Embryonic facial prominence (tissue), 1 donor: ENCODE measurements around the gene TMEM204.

Experiments used
- DNase-seq: peaks from one replicate; pipeline ENCODE4 v3.0.0-alpha.2; 2016; ENCODE audit errors: extremely low spot score

The TMEM204 gene

GRCh38 chr16:1520461-1520860 lies 13.0 kb upstream of the TMEM204 start:
- DNase-seq: no peak

- DNase-seq: no peak
Observed at GRCh38 chr16:1523581-1524245, 9.8 kb upstream of the TMEM204 start.

GRCh38 chr16:1524366-1524765 lies 9.1 kb upstream of the TMEM204 start:
- no peak for DNase-seq

GRCh38 chr16:1525871-1526607 lies 7.4 kb upstream of the TMEM204 start:
- DNase-seq: no peak

DNA sequence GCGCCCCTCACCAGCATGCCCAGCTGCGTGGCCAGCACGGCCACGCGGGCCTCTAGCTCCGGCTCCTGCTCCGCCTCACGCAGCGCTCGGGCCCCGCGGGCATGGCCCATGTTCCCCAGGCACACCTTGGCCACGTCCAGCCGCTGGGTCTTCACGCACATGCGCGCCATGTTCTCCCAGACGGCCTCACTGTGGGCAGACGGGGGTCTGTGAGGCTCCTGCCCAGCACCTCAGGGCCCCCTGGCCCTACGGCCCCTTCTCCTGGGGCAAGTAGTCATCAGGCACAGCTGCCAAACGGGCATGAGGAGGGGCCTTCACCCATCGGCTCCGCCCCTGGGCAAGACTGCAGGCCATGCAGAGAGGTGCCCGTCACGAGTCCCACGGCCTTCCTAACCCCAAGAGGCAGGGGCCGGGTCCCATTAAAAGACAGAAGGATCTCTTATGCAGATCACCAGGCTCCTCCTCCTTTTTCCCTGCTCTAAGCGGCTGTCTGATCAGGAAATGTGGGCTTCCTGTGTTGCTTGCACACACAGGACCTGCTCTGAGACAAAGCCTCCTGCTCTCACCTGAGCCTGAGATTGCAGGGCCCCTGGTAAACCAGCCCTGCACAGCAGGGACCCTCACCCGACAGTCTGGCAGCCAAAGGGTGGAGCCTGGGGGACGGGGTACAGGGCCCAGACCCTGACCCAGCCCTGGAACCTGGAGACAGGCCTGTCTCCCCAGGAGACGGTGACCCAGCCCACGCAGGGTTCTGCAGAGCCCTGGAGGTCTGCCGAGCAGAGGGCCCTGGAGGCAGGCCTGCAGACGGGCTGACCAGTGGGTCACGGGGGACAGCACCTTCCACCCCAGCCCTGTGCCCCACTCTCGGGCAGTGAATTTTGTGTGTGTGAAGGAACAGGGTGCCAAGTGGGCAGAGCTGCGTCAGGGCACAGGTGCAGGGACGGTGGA lies 6.6 kb upstream of the TMEM204 start:
- DNase-seq: no peak

DNA sequence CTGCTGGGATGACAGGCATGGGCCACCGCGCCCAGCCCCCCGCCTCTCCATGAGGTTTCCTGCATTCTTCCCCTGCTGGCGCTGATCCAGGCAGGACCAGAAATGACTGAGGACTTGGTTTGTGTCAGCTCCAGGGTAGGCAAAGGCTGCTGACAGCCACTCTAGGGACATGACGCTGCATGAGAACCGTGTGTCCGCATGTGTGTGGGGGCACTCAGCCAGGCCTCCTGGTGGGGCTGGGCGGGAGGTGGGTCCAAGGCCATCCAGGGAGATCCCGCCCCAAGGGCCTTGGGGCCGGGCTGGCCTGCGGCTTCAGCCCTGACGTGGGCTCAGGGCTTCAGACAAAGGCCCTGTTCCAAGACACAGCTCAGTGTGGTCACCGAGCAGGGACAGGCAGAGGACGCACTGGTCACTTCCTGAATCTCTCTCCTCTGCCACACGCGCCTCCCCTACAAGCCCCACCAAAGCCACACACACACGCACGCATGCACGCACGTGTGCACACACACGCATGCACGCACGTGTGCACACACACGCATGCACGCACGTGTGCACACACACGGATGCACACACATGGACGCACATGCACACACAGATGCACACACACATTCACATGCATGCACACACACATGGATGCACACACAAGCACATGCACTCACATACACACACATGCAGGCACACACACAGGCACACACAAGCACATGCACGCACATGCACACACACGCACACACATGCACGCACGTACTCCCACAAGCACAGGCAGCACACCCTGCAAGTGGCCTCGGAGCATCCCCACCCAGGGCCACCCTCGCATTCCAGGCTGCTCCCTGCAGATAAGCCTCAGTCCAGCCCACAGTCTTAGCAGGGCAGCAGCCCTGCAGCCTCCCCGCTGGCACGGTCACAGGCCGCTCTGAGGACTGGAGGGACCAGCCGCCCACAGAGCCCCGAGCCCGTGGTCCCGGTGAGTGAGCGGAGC lies 5.3 kb upstream of the TMEM204 start:
- DNase-seq: no peak

GRCh38 chr16:1528921-1529537 lies 4.4 kb upstream of the TMEM204 start:
- no peak for DNase-seq

GRCh38 chr16:1530349-1530882 lies 3.0 kb upstream of the TMEM204 start:
- DNase-seq: no peak

DNA sequence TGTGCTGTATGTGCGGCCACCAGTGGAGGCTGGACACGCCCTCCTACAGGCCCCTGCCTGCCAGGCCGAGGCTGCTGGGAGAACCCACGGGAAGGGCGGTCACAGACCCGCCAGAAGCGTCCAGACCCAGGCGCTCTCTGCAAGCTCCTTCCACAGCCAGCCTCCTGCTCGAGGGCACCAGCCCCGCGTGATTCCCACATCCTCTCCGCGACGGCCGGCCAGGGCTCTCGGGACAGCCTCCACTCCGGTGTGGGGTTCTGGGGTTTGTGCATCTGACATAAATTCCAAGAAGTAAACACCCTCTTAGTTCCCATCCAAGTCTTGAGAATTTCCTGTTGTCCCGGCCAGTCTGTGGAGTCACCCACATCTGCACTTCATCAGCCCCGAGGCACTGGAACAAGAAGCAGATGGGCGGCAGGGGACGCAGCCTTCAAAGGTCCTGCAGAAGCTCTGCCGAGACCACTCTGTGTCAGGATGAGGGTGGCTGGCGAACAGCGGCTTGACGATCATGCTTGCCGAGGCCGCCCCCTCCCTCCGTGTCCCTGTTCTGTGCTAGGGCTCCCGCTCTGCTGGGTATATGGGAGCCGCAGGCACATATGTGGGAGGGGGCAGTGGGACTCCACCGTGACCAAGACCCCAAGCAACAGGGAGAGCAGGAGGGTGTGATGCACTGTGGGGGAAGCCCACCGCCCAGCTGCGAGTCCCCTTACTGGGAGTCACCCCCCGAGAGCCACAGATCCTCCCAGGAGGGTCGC lies 2.4 kb upstream of the TMEM204 start:
- peak; percentile 40 for DNase-seq

- no peak for DNase-seq
Observed at GRCh38 chr16:1531638-1531910, 1.9 kb upstream of the TMEM204 start.

- DNase-seq: no peak
Observed at GRCh38 chr16:1532081-1532760, 1.2 kb upstream of the TMEM204 start.

GRCh38 chr16:1532771-1533170 lies 695 bp upstream of the TMEM204 start:
- DNase-seq: no peak

DNA sequence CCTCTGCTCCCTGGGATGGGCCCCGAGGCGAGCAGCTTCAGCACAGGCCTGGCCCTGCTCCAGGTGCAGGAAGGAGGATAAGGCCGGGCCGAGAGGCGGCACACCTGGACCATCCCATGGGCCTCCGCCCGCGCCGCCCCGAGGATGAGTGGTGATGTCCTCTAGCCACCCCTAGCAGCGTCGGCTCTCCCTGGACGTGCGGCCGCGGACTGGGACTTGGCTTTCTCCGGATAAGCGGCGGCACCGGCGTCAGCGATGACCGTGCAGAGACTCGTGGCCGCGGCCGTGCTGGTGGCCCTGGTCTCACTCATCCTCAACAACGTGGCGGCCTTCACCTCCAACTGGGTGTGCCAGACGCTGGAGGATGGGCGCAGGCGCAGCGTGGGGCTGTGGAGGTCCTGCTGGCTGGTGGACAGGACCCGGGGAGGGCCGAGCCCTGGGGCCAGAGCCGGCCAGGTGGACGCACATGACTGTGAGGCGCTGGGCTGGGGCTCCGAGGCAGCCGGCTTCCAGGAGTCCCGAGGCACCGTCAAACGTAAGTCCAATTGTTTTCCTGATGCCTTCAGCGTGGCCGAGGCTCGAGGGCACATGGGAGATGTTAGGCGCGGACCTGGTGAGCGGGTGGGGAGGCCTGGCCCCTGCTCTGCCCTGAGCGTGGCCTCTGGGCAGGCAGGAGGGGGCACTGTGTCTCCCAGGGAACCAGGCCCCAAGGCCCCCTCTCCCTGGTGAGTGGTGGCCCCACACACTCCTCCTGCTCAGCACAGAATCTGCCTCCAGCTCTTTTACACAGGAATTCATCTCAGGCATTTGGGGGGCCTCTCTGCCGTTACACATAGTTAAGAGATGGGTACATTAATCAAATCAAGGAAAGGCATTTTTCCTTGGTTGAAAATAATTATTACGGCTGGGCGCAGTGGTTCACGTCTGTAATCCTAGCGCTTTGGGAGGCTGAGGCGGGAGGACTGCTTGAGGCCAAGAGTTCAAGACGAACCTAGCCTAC lies 855 bp downstream of the TMEM204 start:
- DNase-seq: peak; percentile 39

GRCh38 chr16:1535391-1536291 lies 2.2 kb downstream of the TMEM204 start:
- DNase-seq: no peak

DNA sequence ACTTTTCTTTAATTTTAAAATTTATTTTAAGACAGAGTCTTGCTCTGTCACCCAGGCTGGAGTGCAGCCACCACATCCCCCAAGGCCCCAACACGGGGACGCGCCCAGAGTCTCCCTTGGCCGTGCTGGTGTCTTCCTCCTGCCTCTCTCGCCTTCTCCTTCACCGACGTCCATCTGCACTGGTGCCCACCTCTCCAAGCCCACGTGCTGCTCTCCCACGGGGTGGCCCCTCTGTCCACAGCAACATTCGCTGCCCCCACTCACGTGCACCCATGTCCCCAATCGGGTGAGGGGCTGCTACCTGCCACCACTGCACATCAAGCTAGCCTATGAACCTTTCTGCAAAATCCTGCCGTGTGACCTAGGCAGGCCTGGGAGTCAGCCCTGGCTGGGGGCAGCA lies 3.1 kb downstream of the TMEM204 start:
- DNase-seq: no peak

DNA sequence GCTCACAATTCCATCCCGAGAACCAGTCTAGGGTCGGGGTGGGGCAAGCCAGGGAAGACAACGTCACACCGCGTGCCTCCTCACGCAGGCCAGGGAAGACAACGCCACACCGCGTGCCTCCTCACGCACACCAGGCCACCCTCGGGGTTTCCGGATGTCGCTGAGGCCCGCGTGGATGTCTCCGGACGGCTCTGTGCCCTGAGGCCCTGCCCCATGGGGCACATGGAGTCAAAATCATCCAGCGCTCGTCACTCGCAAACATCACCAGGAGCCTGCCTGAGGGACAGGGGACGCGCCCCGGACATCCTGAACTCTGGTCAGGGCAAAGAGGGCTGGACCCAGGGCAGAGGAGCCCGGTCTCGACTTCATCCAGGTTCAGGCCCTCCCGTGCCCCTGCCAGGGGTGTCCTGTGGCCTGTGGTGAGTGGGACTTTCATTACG lies 3.7 kb downstream of the TMEM204 start:
- no peak for DNase-seq

DNA sequence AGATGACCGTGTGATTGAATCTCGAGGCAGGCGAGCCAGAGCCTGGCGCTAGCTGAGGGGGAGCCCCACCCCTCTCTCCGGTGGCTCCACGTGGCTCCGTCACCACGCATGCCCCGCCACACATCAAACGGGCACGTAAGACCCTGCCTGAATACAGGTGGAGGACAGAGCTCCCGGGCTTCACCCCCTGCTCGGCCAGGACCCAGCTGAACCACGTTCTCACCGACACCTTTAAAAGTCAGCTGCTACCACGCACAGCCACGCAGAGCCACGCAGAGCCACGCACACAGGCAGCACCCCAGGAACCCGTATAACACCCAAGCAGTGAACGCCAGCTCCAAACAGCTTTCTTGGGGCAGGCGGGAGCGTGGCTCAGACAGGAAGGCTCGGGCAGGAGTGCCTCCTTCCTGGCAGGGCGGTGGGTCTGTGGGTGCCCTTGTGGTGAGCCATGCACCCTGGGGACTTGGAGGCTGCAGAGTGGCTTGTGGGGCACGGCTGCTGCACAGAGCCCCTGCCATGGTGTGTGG lies 4.4 kb downstream of the TMEM204 start:
- DNase-seq: no peak
